AG10803 (cell line): ENCODE data around the gene RCVRN.

ENCODE experiments used
- DNase-seq: peaks from one replicate; pipeline ENCODE4 v3.0.0; 2010; ENCODE audit warnings: low read depth
- H3K4me3 ChIP-seq: 2 replicates; pipeline ENCODE4 v1.5.1; 2011; ENCODE audit warnings: mild to moderate bottlenecking, low read length, control low read depth
- CTCF ChIP-seq: conservative IDR thresholded peaks from 2 replicates; pipeline ENCODE4 v1.5.1; 2011; ENCODE audit warnings: mild to moderate bottlenecking, low read length, control low read depth, inconsistent platforms

The RCVRN gene

GRCh38 chr17:9905078-9905415 is at the start of gene RCVRN:
Gene RCVRN (minus strand): TSS chr17:9905271. CDS start chr17:9905180, 91 bp downstream.
- H3K4me3 ChIP-seq, result no peak within 1 kb of the TSS
- no peak for DNase-seq
- no peak for TF ChIP-seq CTCF

GRCh38 chr17:9953492-9953891 is 48.4 kb upstream of the RCVRN start:
- TF ChIP-seq CTCF, result no peak
- H3K4me3 ChIP-seq, result no peak overlapping the region
- no peak for DNase-seq

- TF ChIP-seq CTCF, result no peak
- H3K4me3 ChIP-seq, result no peak overlapping the region
- DNase-seq, result no peak
These were observed 46.7 kb upstream of the RCVRN start for GRCh38 chr17:9951803-9952202.

- H3K4me3 ChIP-seq, result no peak overlapping the region
- TF ChIP-seq CTCF, result no peak
- no peak for DNase-seq
These were observed 43.9 kb upstream of the RCVRN start for GRCh38 chr17:9948928-9949327.

GRCh38 chr17:9944704-9945103 is 39.6 kb upstream of the RCVRN start:
- no peak for DNase-seq
- H3K4me3 ChIP-seq, result no peak overlapping the region
- no peak for TF ChIP-seq CTCF

DNA sequence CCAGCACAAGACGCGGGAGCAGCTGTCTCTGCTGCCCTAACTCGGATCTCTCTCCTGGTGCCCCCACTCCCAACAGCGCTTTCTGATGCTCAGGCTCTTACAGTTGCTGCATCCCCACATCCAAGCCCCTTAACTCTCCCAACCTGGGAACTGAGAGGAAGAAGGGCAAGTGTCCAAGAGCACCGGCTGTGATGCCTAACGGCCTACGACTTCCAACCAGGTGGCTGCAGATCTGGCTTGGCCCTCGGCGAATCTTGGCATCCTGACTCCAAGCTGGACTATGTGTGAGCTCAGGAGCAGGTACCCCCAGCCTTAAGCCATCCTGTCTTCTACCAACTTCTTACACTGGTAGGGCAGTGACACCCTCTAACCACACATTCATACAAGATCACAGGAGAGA is 38.3 kb upstream of the RCVRN start:
- TF ChIP-seq CTCF, result no peak
- no peak for DNase-seq
- H3K4me3 ChIP-seq, result no peak overlapping the region

GRCh38 chr17:9942885-9943284 is 37.8 kb upstream of the RCVRN start:
- no peak overlapping the region for H3K4me3 ChIP-seq
- no peak for DNase-seq
- no peak for TF ChIP-seq CTCF
